ENCODE results near the gene SYNRG.

GRCh38 chr17:37543637-37544052 lies 65.6 kb downstream of the SYNRG start:
- no peak for TF ChIP-seq CTCF (conservative IDR thresholded peaks at IDR 0.05 in 1 of 2, IDR thresholded peaks at IDR 0.05 in 1 of 2; ENCODE audit: low read depth in 1 of 2, low read length in 2 of 2)
- TF ChIP-seq EZH2 (IDR thresholded peaks at IDR 0.05; ENCODE audit: low read length, missing control alignments), result no peak

Measured in fibroblast of lung (primary cell).